OCI-LY7 (cell line): ENCODE measurements around the gene SMARCB1. TPM values are rescaled to one million over a fixed set of nuclear protein-coding genes. Genes with fewer than 3 reads are reported as not detected.

Experiments
- BruUV-seq: library from RNA; stranded (reverse); fragments of 400-500 nt; replicated peaks from 2 replicates; lab custom pipeline; 2021; lab: Mats Ljungman, UMichigan
- CTCF ChIA-PET: fragments of 300-600 bp; sonication (Branson Sonifier 250); formaldehyde crosslinking; loops from one replicate; lab custom pipeline; 2022; ENCODE audit warnings: antibody characterized with exemption; ENCODE audit not compliant: unreplicated experiment; lab: Charles Lee
- POLR2A ChIA-PET: fragments of 300-600 bp; sonication (Branson Sonifier 250); formaldehyde crosslinking; loops from one replicate; lab custom pipeline; 2022; ENCODE audit warnings: antibody characterized with exemption; lab: Charles Lee
- DNase-seq: peaks from one replicate; pipeline ENCODE4 v3.0.0-alpha.2; 2015; ENCODE audit warnings: low spot score
- H2AFZ ChIP-seq: fragments of 200-600 bp; sonication (generic), shearing (Covaris generic); 2 replicates; pipeline ENCODE4 v1.6.1; 2014; ENCODE audit warnings: mild to moderate bottlenecking, antibody characterized with exemption, low read length, moderate library complexity
- H3K27ac ChIP-seq: fragments of 200-600 bp; sonication (generic); 2 replicates; pipeline ENCODE4 v1.5.1; 2014; ENCODE audit warnings: mixed run types, low read depth, mild to moderate bottlenecking, moderate library complexity, low read length, inconsistent platforms; ENCODE audit not compliant: poor library complexity, severe bottlenecking
- H3K36me3 ChIP-seq: fragments of 200-600 bp; sonication (generic); 2 replicates; pipeline ENCODE4 v1.6.1; 2014; ENCODE audit warnings: mild to moderate bottlenecking, antibody characterized with exemption, low read length, moderate library complexity, mixed read lengths; ENCODE audit not compliant: insufficient read depth
- H3K4me1 ChIP-seq: fragments of 200-600 bp; sonication (generic); 2 replicates; pipeline ENCODE4 v1.5.1; 2014; ENCODE audit warnings: mild to moderate bottlenecking, low read length; ENCODE audit not compliant: insufficient read depth, poor library complexity, severe bottlenecking
- H3K4me2 ChIP-seq: fragments of 200-600 bp; sonication (generic); 2 replicates; pipeline ENCODE4 v1.6.1; 2014; ENCODE audit warnings: mild to moderate bottlenecking, low read length
- H3K4me3 ChIP-seq: fragments of 200-600 bp; sonication (generic); 2 replicates; pipeline ENCODE4 v1.5.1; 2014; ENCODE audit warnings: mild to moderate bottlenecking, low read depth, low read length; ENCODE audit not compliant: poor library complexity, severe bottlenecking
- H3K79me2 ChIP-seq: fragments of 200-600 bp; sonication (generic); 2 replicates; pipeline ENCODE4 v1.6.1; 2016; ENCODE audit warnings: low read depth, mild to moderate bottlenecking, low read length, moderate library complexity, mixed read lengths; ENCODE audit not compliant: insufficient read depth
- H3K9me2 ChIP-seq: fragments of 200-600 bp; sonication (generic); 2 replicates; pipeline ENCODE4 v1.6.1; 2016; ENCODE audit warnings: mild to moderate bottlenecking, low read length, mixed read lengths; ENCODE audit not compliant: insufficient read depth
- H3K9me3 ChIP-seq: fragments of 200-600 bp; sonication (generic); 2 replicates; pipeline ENCODE4 v1.6.1; 2014; ENCODE audit warnings: mild to moderate bottlenecking, mixed run types, low read length, mixed read lengths
- H4K20me1 ChIP-seq: fragments of 200-600 bp; sonication (generic); 2 replicates; pipeline ENCODE4 v1.6.1; 2014; ENCODE audit warnings: mild to moderate bottlenecking, antibody characterized with exemption, low read length, moderate library complexity, mixed read lengths; ENCODE audit not compliant: insufficient read depth
- CTCF ChIP-seq: fragments of 200-600 bp; sonication (generic); conservative IDR thresholded peaks from 2 replicates; pipeline ENCODE4 v1.5.1; 2014; ENCODE audit warnings: mild to moderate bottlenecking, antibody characterized with exemption, low read length, moderate library complexity, mixed read lengths
- EZH2phosphoT487 ChIP-seq: fragments of 200-600 bp; sonication (generic); IDR thresholded peaks from 2 replicates; pipeline ENCODE4 v1.6.1; 2018; ENCODE audit warnings: low read depth, borderline replicate concordance, mild to moderate bottlenecking, mixed run types, antibody characterized with exemption, low read length, moderate library complexity, mixed read lengths
- intact Hi-C: fragments of 100-400 bp; cut with micrococcal nuclease; formaldehyde crosslinking; loops from one replicate; pipeline ENCODE4 v1.10.0; 2022; ENCODE audit not compliant: unreplicated experiment
- total RNA-seq, 2 experiments: library from RNA; depleted of rRNA in 1 of 2; stranded (reverse); fragments of >200 nt in 1 of 2; shearing (Covaris generic) in 1 of 2; gene quantifications; 2 replicates each; pipeline ENCODE4 v1.2.3, GENCODE V29; 2014 to 2022

Gene SMARCB1
- total RNA-seq, 2 experiments from 2014 or later = 252 to 265 TPM

GRCh38 chr22:23874871-23875270 lies 88.1 kb downstream of the SMARCB1 start:
- no peak for DNase-seq
- Histone ChIP-seq H3K9me3 (no peaks in the 10 kb centered on the region), H3K4me3 (no peak overlapping the region), H3K36me3 (peaks cover 42% of the 10 kb centered on the region), H3K4me1 (peaks cover 10% of the 10 kb centered on the region), H3K27ac (no peak overlapping the region), H3K9me2 (no peaks in the 10 kb centered on the region), H3K4me2 (no peak overlapping the region), H3K79me2 (no peaks in the 10 kb centered on the region), H4K20me1 (no peaks in the 10 kb centered on the region), H2AFZ (no peak overlapping the region)
- intact Hi-C loops = no loop called here
- no TSS peak for BruUV-seq
- TF ChIP-seq EZH2phosphoT487 (no peak), CTCF (no peak)
- CTCF ChIA-PET = no interaction called here
- POLR2A ChIA-PET = interaction anchor here (1.0 kb wide), 1 partner anchor 9 kb away, joined by 3 read pairs; no protein-coding TSS in a partner anchor

GRCh38 chr22:23875801-23876200 lies 89.0 kb downstream of the SMARCB1 start:
- CTCF ChIA-PET = no interaction called here
- Histone ChIP-seq H3K4me2 (no peak overlapping the region), H3K9me3 (no peaks in the 10 kb centered on the region), H3K4me3 (no peak overlapping the region), H3K36me3 (peaks cover 36% of the 10 kb centered on the region; the same call in 1 of the 2 replicates), H3K9me2 (no peaks in the 10 kb centered on the region), H3K4me1 (peaks cover 10% of the 10 kb centered on the region), H4K20me1 (no peaks in the 10 kb centered on the region), H2AFZ (no peak overlapping the region), H3K27ac (no peak overlapping the region), H3K79me2 (no peaks in the 10 kb centered on the region)
- POLR2A ChIA-PET = interaction anchor here (1.0 kb wide), 1 partner anchor 10 kb away, joined by 3 read pairs; no protein-coding TSS in a partner anchor
- TF ChIP-seq CTCF (no peak), EZH2phosphoT487 (no peak)
- intact Hi-C loops = no loop called here
- DNase-seq = no peak
- no TSS peak for BruUV-seq

- TF ChIP-seq CTCF = no peak
- no peak for TF ChIP-seq EZH2phosphoT487
- Histone ChIP-seq H3K36me3 (peaks cover 36% of the 10 kb centered on the region; the same call in 1 of the 2 replicates), H3K4me2 (no peak overlapping the region), H3K79me2 (no peaks in the 10 kb centered on the region), H4K20me1 (no peaks in the 10 kb centered on the region), H3K9me2 (no peaks in the 10 kb centered on the region), H3K4me3 (no peak overlapping the region), H3K9me3 (no peaks in the 10 kb centered on the region), H3K27ac (no peak overlapping the region), H2AFZ (no peak overlapping the region), H3K4me1 (peaks cover 10% of the 10 kb centered on the region)
- no TSS peak for BruUV-seq
- ChIA-PET CTCF (no interaction called here), POLR2A (no interaction called here)
- DNase-seq = no peak
- intact Hi-C loops = no loop called here
Observed at GRCh38 chr22:23877566-23877965, 90.8 kb downstream of the SMARCB1 start.
